Kidney capillary endothelial cell (primary cell): Measurements from ENCODE around the gene SPAG16.

Source experiments
- DNase-seq: peaks from one replicate; pipeline ENCODE4 v3.0.0-alpha.2; 2018; ENCODE audit warnings: low spot score

SPAG16 gene

GRCh38 chr2:214077727-214078126, 793.5 kb downstream of the SPAG16 start:
- no peak for DNase-seq

- DNase-seq: no peak
Measured at GRCh38 chr2:214079032-214079431, 794.8 kb downstream of the SPAG16 start.

DNA sequence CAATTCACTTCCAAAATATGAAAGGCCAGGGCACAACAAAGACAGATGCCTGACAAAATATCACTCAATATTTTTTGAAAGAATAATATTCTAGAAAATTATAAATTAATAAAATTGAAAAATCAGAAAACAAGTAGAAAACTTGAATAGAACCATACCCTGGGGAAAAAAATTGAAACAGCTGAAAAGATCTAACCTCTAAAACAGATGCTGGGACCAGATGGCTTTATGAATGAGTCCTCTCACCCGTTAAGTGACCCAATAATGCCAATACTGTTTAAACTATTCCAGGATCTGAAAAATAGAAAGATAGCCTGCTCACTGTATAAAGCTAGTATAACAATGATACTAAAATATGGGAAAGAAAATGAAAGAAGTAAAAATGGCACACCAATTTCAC, 804.3 kb downstream of the SPAG16 start:
- DNase-seq: no peak

GRCh38 chr2:214096208-214096715, 812.0 kb downstream of the SPAG16 start:
- DNase-seq: no peak

DNA sequence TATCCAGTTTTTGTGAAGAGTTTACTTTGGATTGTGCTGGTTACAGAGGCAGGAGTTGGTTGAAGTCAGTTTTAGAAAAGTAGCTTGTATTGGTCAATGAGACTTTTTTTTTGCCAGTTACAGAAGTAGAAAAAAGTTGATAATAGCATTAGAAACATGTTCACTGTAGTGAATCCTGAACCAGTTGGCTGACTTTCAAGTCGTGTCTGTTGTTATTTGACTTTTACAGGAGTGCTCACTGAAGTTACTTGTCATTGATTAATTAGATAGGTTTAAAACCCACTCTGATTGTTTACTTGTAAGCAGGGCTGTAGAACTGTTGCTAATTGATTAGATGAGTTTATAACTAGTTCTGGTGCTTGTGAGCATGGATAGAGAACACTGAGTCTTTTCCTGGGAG, 814.5 kb downstream of the SPAG16 start:
- DNase-seq: no peak

DNA sequence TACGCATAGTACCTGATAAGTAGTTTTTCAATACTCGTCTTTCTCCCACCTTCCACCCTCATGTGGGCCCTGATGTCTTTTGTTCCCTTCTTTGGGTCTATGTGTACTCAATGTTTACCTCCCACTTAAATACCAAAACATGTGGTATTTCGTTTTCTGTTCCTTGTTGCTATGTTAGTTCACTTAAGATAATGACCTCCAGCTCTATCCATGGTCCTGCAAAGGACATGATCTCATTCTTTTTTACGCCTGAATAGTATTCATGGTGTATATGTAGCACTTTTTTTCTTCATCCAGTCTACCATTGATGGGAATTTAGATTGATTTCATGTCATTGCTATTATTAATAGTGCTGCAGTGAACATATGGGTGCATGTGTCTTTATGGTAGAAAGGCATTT, 816.2 kb downstream of the SPAG16 start:
- DNase-seq: no peak

DNA sequence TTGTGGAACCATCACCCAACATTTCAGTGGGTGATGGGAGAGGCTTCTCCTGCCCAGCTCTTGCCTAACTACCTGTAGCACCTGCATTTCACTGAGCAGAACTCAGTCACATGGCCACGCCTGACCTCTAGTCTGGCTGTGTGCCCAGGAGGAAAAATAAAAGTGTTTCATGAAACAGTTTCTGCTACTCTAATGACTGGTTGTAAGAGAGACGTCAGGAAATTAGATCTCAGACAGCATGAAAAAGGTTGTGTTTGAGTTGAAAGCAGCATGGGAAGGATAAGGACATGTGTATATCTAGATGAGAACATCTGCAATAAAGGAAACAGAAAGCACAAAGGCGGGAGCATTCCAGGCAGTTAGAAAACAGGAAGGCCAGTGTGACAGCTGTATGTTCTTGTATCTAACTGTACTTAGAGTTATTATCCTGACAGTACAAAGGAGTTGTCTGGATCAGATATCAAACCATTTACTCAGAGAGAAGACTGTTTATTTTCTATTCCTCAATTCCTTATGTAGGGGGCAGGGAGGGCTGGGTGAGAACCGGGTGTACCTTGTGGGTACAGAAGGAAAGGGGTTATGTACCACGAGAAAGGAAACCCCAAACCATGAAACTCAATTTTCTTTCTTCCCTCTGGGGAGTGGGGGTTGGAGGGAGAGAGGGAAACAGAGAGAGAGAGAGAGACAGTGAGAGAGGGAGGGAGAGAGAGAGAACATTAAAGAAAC, 819.2 kb downstream of the SPAG16 start:
- no peak for DNase-seq

DNA sequence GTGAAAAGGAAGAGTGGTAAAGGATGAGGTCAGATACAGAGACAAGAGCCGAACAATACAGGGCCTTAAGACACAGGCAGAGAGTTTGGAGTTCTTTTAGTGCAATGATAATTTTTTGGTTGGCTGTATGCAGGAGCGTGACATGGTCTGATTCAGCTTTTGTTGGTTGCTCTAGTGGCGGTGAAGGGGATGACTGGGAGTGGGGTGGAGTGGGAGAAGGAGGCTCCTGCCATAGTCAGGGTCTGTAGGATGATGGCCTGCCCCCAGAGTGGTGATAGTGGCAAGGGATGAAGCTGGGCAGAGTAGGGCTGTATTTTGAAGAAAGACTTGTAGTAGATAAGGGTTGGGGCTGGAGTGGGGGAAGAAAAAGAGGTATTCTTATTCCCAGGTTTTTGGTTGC, 820.0 kb downstream of the SPAG16 start:
- DNase-seq: no peak

DNA sequence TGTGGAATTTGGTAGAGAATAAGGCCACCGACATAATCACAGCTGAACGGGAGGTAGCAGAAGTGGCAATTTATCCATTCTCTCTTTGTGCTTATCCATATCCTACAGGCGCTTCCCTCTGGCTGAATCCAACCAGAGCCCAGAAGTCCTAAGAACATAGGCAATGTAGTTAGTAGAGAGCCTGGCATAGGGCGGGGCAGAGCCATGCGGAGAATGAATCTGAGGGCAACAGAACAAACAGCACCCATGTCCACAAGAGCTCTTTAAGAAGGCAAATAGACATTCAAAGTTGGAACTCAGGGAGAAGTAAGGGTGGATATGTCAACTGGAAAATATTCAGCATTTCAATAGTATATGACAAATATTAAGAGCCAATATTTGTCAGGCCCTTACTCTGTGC, 820.7 kb downstream of the SPAG16 start:
- DNase-seq: no peak

DNA sequence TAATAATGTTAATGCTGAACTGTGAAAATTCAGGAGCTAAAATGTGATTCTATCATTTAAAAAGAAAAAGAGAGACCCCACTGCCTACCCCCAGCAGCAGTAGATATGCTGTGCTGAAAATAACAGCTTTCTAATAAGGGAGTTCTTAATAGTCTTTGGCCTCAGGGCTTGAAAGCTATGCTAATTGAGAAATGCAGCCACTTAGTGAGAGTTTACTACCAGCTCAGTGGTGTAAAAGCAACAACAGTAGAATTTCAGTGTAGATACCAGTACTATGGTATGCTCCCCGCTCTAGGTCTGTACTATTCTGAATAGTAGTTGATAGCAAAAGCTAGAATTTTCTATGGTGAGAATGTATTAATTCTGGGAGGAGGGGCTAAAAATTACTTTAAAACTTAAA, 823.5 kb downstream of the SPAG16 start:
- DNase-seq: no peak

DNA sequence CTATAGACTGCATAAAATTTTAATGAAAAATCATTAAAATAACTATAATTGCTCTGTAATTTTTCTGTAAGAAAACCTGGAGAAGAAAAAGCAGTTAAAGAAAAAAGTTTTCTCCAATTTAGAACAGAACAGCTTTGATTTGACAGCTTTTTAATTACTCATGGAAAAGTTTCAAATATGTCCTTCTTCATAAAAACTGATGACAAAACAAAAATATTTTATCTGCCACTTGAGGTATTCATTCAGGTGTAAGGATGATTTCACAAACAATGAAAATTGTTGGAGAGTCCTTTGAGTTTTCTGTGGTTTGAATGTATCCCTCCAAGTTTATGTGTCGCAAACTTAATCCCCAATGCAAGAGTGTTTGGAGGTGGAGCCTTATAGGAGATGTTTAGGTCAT, 824.3 kb downstream of the SPAG16 start:
- DNase-seq: no peak

- no peak for DNase-seq
Measured at GRCh38 chr2:214117054-214117453, 832.8 kb downstream of the SPAG16 start.

DNA sequence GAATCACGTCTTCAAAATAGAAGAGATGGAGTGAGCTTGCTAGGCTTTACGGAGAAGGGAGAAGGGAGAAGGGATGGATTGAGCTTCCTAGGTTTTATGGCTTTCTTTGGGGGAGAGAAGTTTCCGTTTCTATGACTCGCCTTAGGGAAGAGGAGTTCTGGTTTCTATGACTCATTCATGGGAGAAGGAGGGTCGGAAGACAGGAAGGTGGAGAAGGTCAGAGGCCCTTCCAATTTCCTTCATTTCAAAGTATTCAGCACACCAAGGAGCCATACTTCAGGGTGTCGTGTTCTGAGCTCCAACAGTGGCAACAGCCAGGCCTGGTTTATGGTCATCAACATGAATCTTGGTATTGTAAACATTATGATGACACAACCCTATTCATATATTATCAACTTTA, 841.9 kb downstream of the SPAG16 start:
- no peak for DNase-seq

DNA sequence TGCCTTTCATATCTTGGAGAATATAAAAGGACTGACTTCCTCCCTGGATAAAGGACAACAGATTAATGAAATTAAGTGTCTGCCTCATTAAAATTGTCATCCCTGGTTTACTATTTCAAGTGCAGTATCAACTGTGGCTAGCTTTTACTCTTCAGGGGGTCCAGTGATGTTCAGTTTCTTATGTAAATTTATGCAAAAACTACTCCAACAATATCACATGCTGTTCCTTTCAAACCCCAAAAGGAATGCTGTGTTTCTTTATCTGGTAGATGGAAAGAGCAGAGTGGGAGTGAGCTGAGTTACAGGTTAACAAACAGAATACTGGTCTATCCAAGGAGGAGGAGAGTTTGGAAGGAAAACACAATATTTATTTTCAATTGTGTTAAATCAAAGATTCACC, 842.9 kb downstream of the SPAG16 start:
- no peak for DNase-seq

GRCh38 chr2:214127571-214127970, 843.3 kb downstream of the SPAG16 start:
- DNase-seq: no peak

- no peak for DNase-seq
Measured at GRCh38 chr2:214128040-214128439, 843.8 kb downstream of the SPAG16 start.

- DNase-seq: no peak
Measured at GRCh38 chr2:214130114-214130513, 845.9 kb downstream of the SPAG16 start.

DNA sequence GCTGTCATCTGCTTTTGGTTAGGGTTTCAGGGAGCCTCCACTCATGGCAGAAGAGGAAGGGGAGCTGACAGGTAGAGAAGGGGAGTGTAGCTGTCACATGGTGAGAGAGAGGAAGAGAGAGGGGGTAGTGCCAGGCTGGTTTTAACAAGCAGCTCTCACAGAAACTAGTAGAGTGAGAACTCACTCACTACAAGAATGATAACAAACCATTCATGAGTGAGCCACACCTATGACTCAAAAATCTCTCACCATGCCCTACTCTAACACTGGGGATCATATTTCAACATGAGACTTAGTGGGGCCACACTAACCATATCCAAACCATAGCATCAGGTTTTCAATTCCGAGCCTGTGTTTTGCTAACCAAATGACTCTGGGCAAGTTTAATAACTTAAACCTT, 851.7 kb downstream of the SPAG16 start:
- no peak for DNase-seq

DNA sequence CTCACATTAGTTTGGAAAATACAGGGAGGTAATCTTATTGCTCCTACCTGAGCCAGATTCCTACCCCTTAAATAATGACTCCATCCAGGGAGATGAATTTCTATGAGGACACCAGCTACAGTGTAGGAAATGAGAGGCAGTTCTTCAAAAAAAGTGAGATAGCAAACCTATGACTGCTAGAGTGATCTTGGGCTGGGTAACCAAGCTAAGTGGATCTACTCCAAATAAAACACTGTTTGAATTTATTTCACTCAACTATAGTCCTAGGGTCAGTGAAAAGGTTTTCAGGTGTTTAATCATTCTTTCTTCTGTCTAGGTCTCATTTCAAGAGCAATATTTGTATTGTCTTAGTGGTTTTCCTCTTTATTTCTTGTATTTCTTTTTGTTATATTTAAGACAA, 854.5 kb downstream of the SPAG16 start:
- DNase-seq: no peak

DNA sequence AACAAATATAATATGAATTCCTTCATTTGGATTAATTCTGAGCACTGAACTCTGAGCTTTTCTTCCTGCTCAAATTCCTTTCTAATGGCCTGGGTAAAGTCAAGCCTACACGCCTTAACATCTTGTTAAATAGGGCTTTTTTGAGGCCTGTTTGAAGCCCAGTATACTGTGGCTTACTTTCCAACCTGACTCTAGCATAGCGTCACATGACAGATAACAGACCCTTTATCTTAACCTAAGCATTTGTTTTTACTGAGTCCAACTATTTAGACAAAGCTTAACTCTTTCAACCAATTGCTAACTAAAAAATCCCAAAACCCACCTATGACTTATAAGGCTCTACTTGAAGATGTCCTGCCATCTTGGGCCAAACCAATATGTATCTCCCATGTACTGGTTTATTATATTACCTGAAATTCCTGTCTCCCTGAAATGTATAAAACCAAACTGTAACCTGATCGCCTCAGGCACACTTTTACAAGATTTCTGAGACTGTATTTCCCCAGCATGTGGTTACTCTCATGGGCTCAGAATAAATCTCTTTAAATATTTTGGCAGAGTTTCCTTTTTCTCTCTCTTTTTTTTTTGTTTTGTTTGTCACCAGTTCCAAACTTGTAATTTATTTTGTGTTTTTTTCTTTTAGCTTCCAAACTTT, 855.5 kb downstream of the SPAG16 start:
- DNase-seq: no peak

DNA sequence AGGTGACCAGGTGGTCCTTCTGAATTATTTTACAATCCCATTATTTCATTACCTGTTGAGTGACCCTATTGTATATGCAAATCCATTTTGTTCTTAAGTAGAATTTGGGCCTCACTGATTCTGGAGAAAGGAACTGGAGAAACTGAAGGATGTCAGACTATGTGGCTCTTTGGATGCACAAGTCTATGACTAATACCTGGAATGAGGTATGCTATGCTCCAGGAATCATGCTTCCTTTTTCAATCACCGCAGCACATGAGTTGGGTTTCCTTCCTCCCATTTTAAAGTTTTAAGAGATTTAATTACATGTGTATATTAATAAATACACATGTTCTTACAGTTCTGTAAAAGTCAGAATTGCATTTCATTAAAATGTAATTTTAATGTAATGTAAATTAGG, 872.7 kb downstream of the SPAG16 start:
- DNase-seq: no peak

- DNase-seq: no peak
Measured at GRCh38 chr2:214158851-214159250, 874.6 kb downstream of the SPAG16 start.

DNA sequence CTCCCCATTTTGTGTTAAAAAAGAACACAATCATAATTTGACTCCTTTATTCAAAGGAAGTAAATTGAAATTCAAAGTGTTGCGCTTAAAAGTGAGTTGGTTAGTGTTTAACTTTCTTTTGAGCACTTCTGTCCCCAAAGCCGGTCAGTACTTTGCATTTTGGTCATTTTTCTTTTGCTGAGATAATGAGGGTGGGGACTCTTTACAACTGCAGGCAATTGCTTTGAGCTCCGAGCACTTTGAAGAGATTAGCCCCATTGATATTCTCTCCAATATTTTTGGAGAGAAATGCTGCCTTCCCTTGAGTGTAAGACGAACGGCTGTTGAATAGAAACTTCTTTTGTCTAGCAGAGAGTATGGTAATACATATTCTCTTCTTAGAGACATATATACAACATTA, 885.0 kb downstream of the SPAG16 start:
- DNase-seq: no peak

GRCh38 chr2:214169736-214170135, 885.5 kb downstream of the SPAG16 start:
- DNase-seq: no peak
